22Rv1 (cell line): Measurements from ENCODE around the gene SLC48A1.

Experiments used
- CTCF ChIP-seq: fragments of 450-650 bp; IDR thresholded peaks from 2 replicates; pipeline ENCODE4 v1.5.1; 2017; ENCODE audit warnings: mild to moderate bottlenecking
- ZFX ChIP-seq: fragments of 450-650 bp; IDR thresholded peaks from 2 replicates; pipeline ENCODE4 v1.6.1; 2017; ENCODE audit warnings: antibody characterized with exemption, borderline replicate concordance

- TF ChIP-seq CTCF: peak; percentile 98
- TF ChIP-seq ZFX: no peak
Observed at GRCh38 chr12:47773062-47773857, at the start of gene SLC48A1.
